GM20000 (cell line): ENCODE measurements around the gene SUCO.

Experiments
- DNase-seq: peaks from one replicate; pipeline ENCODE4 v3.0.0; 2012; ENCODE audit warnings: low spot score
- CTCF ChIP-seq: IDR thresholded peaks from 2 replicates; pipeline ENCODE4 v1.5.1; 2012; ENCODE audit warnings: mild to moderate bottlenecking, control low read depth; ENCODE audit errors: extremely low read depth, missing control alignments

The SUCO gene

GRCh38 chr1:172561252-172561651 lies 28.3 kb downstream of the SUCO start:
- TF ChIP-seq CTCF: no peak
- DNase-seq: no peak

GRCh38 chr1:172566196-172566997 lies 33.4 kb downstream of the SUCO start:
- DNase-seq: no peak
- no peak for TF ChIP-seq CTCF

GRCh38 chr1:172567720-172568119 lies 34.8 kb downstream of the SUCO start:
- no peak for DNase-seq
- TF ChIP-seq CTCF: no peak

DNA sequence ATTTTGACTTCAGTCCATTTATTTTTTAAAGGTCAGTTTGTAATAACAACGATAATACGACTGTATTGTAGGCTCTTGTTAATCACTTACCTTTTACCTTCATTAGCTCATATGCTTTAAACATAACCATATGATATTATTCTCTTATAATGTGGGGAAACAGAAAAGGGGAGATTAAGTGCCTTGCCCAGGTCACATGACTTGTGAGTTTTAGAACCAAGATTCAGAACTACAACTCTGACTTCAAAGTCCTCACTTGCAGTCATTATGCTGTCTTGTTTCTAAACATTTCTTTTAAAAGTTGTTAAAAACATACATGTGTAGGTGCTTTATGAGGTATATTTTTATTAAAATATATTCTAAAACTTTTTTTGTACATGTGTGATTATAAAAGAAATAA lies 41.1 kb downstream of the SUCO start:
- TF ChIP-seq CTCF: no peak
- DNase-seq: no peak

- TF ChIP-seq CTCF: no peak
- no peak for DNase-seq
These were observed 45.6 kb downstream of the SUCO start for GRCh38 chr1:172578586-172578985.

DNA sequence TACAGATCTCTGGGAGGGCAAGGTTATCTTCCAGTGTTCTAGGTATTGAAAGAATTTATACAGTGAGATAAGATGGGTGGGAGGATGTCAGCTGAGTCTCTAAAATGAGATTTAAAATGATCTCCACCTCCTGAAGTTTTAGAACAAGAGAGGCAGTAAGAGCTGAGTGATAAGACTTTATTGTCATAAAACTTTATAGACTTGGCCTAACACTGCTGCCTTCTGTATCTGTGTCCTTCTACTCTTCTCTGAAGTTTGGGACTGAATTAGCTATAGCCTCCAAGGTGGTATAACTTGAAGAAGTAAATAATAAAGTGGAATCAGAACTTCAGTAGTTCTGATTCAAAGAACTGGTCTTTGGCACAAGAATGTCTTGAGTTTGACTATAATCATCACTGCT lies 48.3 kb downstream of the SUCO start:
- TF ChIP-seq CTCF: no peak

DNA sequence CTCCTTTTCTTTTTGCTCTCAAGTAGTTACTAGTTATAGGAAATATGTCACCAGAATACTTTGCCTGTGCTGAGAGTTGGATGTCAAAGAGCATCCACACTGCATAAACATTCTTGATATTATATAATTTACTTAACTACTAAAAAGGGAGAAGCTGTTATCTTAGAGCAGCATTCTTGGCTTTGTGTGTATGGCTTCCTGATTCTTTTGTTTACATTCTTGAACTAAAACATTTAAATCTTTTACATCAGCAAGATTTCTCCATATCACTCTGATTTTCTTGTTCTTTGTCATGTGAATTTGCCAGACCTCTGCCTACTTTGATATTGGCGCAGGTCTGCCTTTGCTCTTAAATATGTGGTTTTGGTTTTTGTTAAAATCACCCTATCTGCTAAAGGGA lies 48.8 kb downstream of the SUCO start:
- TF ChIP-seq CTCF: no peak
- no peak for DNase-seq

More for the DNA sequence above, 48.3 kb downstream of the SUCO start:
- DNase-seq: no peak
